K562 (cell line): ENCODE results near the gene ALKBH4. TPM values are rescaled to one million over a fixed set of nuclear protein-coding genes. Genes with fewer than 3 reads are reported as not detected.
A peak's percentile ranks its signal among the peaks of the same experiment; 100 is the strongest.

ENCODE experiments used
- ATAC-seq: fragments of 200-7000 bp; cut with Tn5 transposase; 3 replicates; pipeline ENCODE4 v1.9.1; 2020; ENCODE audit warnings: moderate library complexity
- BruUV-seq: library from RNA; stranded (reverse); fragments of 400-500 nt; replicated peaks from 2 replicates; lab custom pipeline; 2021; lab: Mats Ljungman, UMichigan
- CTCF ChIA-PET: fragments of 300-600 bp; formaldehyde crosslinking; extraction: SDS; loops from one replicate; lab custom pipeline; 2021; ENCODE audit warnings: low intra/inter-chr PET ratio; lab: Yijun Ruan, JAX
- POLR2A ChIA-PET: fragments of 300-600, 350-650 bp; sonication (Branson Sonifier 250); formaldehyde crosslinking; extraction: SDS; loops from one replicate; lab custom pipeline; 2021; ENCODE audit warnings: antibody characterized with exemption, inconsistent platforms; lab: Yijun Ruan, JAX
- DNase-seq, 4 experiments: peaks; one replicate each; pipeline versions ENCODE4 v3.0.0 to v3.0.0-alpha.2; 2011 to 2018; ENCODE audit warnings: low spot score in 3 of 4, mixed read lengths in 3 of 4; ENCODE audit errors: extremely low read depth in 1 of 4
- FAIRE-seq: peaks from 2 replicates; lab custom pipeline; 2011; peaks lifted over from hg19 to GRCh38; lab: Jason Lieb, UNC
- H2AFZ ChIP-seq: 2 replicates; pipeline ENCODE4 v1.6.0; 2011; ENCODE audit warnings: low read depth, low read length, control low read depth, inconsistent platforms
- H3K27ac ChIP-seq: fragments of 200-600 bp; 3 replicates; pipeline ENCODE4 v1.8.0; 2011; ENCODE audit warnings: low read depth, mild to moderate bottlenecking, control low read depth, inconsistent platforms, low read length, moderate library complexity, mixed read lengths; ENCODE audit errors: extremely low read depth
- H3K27me3 ChIP-seq, 2 experiments: fragments of 300-600 bp in 1 of 2; 2 replicates in 1 of 2; 3 replicates in 1 of 2; pipeline versions ENCODE4 v1.6.0 to v1.8.0; 2011; ENCODE audit warnings: inconsistent platforms in 2 of 2, low read length in 2 of 2, mild to moderate bottlenecking in 1 of 2, mixed read lengths in 1 of 2, moderate library complexity in 1 of 2; ENCODE audit not compliant: control insufficient read depth in 2 of 2, insufficient read depth in 2 of 2
- H3K36me3 ChIP-seq: fragments of 300-600 bp; 3 replicates; pipeline ENCODE4 v1.8.0; 2011; ENCODE audit warnings: mild to moderate bottlenecking, low read length, inconsistent platforms; ENCODE audit not compliant: control insufficient read depth, insufficient read depth
- H3K4me1 ChIP-seq, 2 experiments: fragments of 200-600 bp in 1 of 2; replicated peaks in 1 of 2; 2 replicates in 1 of 2; 3 replicates in 1 of 2; pipeline versions ENCODE4 v1.5.1 to v1.8.0; 2011; ENCODE audit warnings: inconsistent platforms in 2 of 2, low read length in 2 of 2, mild to moderate bottlenecking in 1 of 2, mixed read lengths in 1 of 2, moderate library complexity in 1 of 2; ENCODE audit not compliant: control insufficient read depth in 2 of 2, insufficient read depth in 2 of 2
- H3K4me2 ChIP-seq: 2 replicates; pipeline ENCODE4 v1.6.1; 2011; ENCODE audit warnings: low read length, control low read depth, inconsistent platforms, mixed read lengths; ENCODE audit not compliant: insufficient read depth
- H3K4me3 ChIP-seq: fragments of 200-600 bp; sonication (generic), shearing (Covaris generic); 2 replicates; pipeline ENCODE4 v1.5.1; 2016; ENCODE audit warnings: control low read depth, inconsistent platforms
- H3K79me2 ChIP-seq: fragments of 200-600 bp; 3 replicates; pipeline ENCODE4 v1.8.0; 2011; ENCODE audit warnings: low read length, inconsistent platforms; ENCODE audit not compliant: control insufficient read depth, insufficient read depth
- H3K9ac ChIP-seq, 2 experiments: 2 replicates each; pipeline versions ENCODE4 v1.6.0 to v1.6.1; 2011; ENCODE audit warnings: low read depth in 2 of 2, low read length in 2 of 2, control low read depth in 1 of 2, inconsistent platforms in 1 of 2, mild to moderate bottlenecking in 1 of 2, mixed read lengths in 1 of 2; ENCODE audit not compliant: insufficient read depth in 1 of 2
- H3K9me1 ChIP-seq: one replicate; pipeline ENCODE4 v1.6.0; 2011; ENCODE audit warnings: inconsistent platforms, mild to moderate bottlenecking, low read length, moderate library complexity; ENCODE audit not compliant: control insufficient read depth, insufficient read depth
- H3K9me3 ChIP-seq: replicated peaks from 2 replicates; pipeline ENCODE4 v1.5.1; 2011; ENCODE audit warnings: low read depth, low read length, inconsistent platforms; ENCODE audit not compliant: control insufficient read depth, insufficient read depth
- H4K20me1 ChIP-seq: replicated peaks from 2 replicates; pipeline ENCODE4 v1.6.1; 2011; ENCODE audit warnings: low read length, inconsistent platforms, mixed read lengths; ENCODE audit not compliant: control insufficient read depth, insufficient read depth
- ERF ChIP-seq: fragments of 450-650 bp; formaldehyde crosslinking; IDR thresholded peaks from 2 replicates; pipeline ENCODE4 v1.4.0; 2020; ENCODE audit warnings: mild to moderate bottlenecking, mixed read lengths
- NEUROD1 ChIP-seq: fragments of 150-350 bp; IDR thresholded peaks from 2 replicates; pipeline ENCODE4 v1.6.1; 2014; ENCODE audit warnings: borderline replicate concordance, low read length, low read depth; ENCODE audit not compliant: partially characterized antibody
- SRF ChIP-seq, 2 experiments: fragments of 250-450, 450-650 bp in 1 of 2; sonication (Bioruptor Pico) in 1 of 2; sonication (generic) in 1 of 2; formaldehyde crosslinking; IDR thresholded peaks; 2 replicates each; pipeline versions ENCODE4 v1.5.0 to v1.5.1; 2020 to 2022; ENCODE audit warnings: mild to moderate bottlenecking in 1 of 2, missing genetic modification reagents in 1 of 2
- WHSC1 ChIP-seq: IDR thresholded peaks from one replicate; pipeline ENCODE4 v1.6.1; 2012; ENCODE audit warnings: low read length, control low read depth, inconsistent platforms
- ZBTB26 ChIP-seq: fragments of 450-650 bp; formaldehyde crosslinking; IDR thresholded peaks from 2 replicates; pipeline ENCODE4 v1.4.0; 2022; ENCODE audit warnings: missing genetic modification characterization
- WGBS: fragments of 100-300 bp; shearing (Covaris generic); methylation state at CpG from one replicate; pipeline ENCODE4 v1.1.6; 2016; ENCODE audit warnings: low coverage, mixed read lengths; ENCODE audit not compliant: insufficient coverage; ENCODE audit errors: missing lambda C conversion rate; 5-methylcytosine and 5-hydroxymethylcytosine counted together
- in situ Hi-C: fragments of 300-500 bp; cut with MboI; formaldehyde crosslinking; loops from 4 replicates; pipeline ENCODE4 v1.15.0; 2018; ENCODE audit warnings: inconsistent platforms, mixed read lengths
- intact Hi-C: fragments of 100-400 bp; cut with micrococcal nuclease; formaldehyde crosslinking; loops from 2 replicates; pipeline ENCODE4 v1.14.2; 2022
- polyA plus RNA-seq, 8 experiments: library from polyadenylated mRNA; depleted of rRNA in 4 of 8; stranded (reverse) in 5 of 8; unstranded in 3 of 8; fragments of >200 nt; fragmentation: Nextera tagmentation in 2 of 8; fragmentation: Illumina TruSeq in 1 of 8; extraction: Ambion mirVana in 2 of 8; extraction: Trizol in 1 of 8; gene quantifications; 2 replicates each; pipeline versions ENCODE4 v1.2.1 to v1.2.3, GENCODE V29; 2011 to 2014; ENCODE audit warnings: inconsistent platforms in 1 of 8, missing spikeins in 1 of 8
- total RNA-seq, 7 experiments: library from RNA; depleted of rRNA in 6 of 7; stranded (reverse); fragments of >200 nt in 6 of 7; fragmentation: Illumina TruSeq in 2 of 7; extraction: Trizol in 2 of 7; gene quantifications; 2 replicates each; pipeline versions ENCODE4 v1.2.1 to v1.2.3, GENCODE V29; 2011 to 2021; ENCODE audit warnings: low replicate concordance in 1 of 7

Gene ALKBH4
- total and polyA plus RNA-seq, 9 of the 15 experiments (the other 6 are each of a cell fraction or from before 2014, with no cell fraction given): 4.6 to 21.4 (median 11.8) TPM

GRCh38 chr7:102454468-102454867 is 10.2 kb downstream of the ALKBH4 start (continued):
- no peak for TF ChIP-seq NEUROD1
- TF ChIP-seq ERF: no peak
- no peak for TF ChIP-seq ZBTB26 (CRISPR knock-in tag)

GRCh38 chr7:102453319-102453718 is 11.3 kb downstream of the ALKBH4 start:
- no peak for DNase-seq
- Histone ChIP-seq H3K79me2 (no peaks in the 10 kb centered on the region), H4K20me1 (no peaks in the 10 kb centered on the region), H2AFZ (no peak overlapping the region), H3K4me1 (peaks cover 7 to 33% of the 10 kb centered on the region in 2 experiments; a peak in 3 of 5 replicates), H3K9me3 (no peaks in the 10 kb centered on the region), H3K36me3 (peaks cover 23% of the 10 kb centered on the region; the same call in 2 of the 3 replicates), H3K4me3 (no peak overlapping the region), H3K27me3 (no peaks in the 10 kb centered on the region), H3K9me1 (peaks cover 3% of the 10 kb centered on the region), H3K4me2 (no peak overlapping the region), H3K27ac (no peak overlapping the region), H3K9ac (peak overlapping the region in 1 of 2 experiments; percentile 0; a peak in 1 of 4 replicates)
- FAIRE-seq: no peak
- ChIA-PET CTCF (no interaction called here), POLR2A (interaction anchor here (2.2 to 2.7 kb wide), 2 partner anchors 11 to 13 kb away, joined by 6 to 7 read pairs; no protein-coding TSS in a partner anchor)
- TF ChIP-seq WHSC1: no peak
- TF ChIP-seq SRF (CRISPR knock-in tag; IDR thresholded peaks at IDR 0.05): peak in 1 of 2 experiments; percentile 30; a peak in 1 of 4 replicates
- in situ Hi-C loops (loop anchor here (25.0 kb wide), 2 partner anchors 109 to 209 kb away; partner anchors contain the start of genes POLR2J2, POLR2J3, SPDYE2 and SPDYE2B), intact Hi-C loops (no loop called here)
- 69% methylated on average over 7 of the region's 7 CpGs for WGBS
- ATAC-seq: no peak
- BruUV-seq: no TSS peak
